NB4 (cell line): ENCODE data around the gene HCAR1.

Source experiments
- MAX ChIP-seq: IDR thresholded peaks from 2 replicates; pipeline ENCODE4 v1.6.1; 2011; ENCODE audit warnings: low read depth, low read length
- MYC ChIP-seq: IDR thresholded peaks from 2 replicates; pipeline ENCODE4 v1.6.1; 2011; ENCODE audit warnings: low read depth, low read length
- POLR2A ChIP-seq: IDR thresholded peaks from 2 replicates; pipeline ENCODE4 v1.6.1; 2011; ENCODE audit warnings: mild to moderate bottlenecking; ENCODE audit not compliant: insufficient read length; ENCODE audit errors: extremely low read depth
- TF ChIP-seq, protein P1 (sequence below): IDR thresholded peaks from one replicate; pipeline ENCODE4 v1.5.1; 2012; ENCODE audit warnings: low read depth, low read length

- TF ChIP-seq, protein P1, sequence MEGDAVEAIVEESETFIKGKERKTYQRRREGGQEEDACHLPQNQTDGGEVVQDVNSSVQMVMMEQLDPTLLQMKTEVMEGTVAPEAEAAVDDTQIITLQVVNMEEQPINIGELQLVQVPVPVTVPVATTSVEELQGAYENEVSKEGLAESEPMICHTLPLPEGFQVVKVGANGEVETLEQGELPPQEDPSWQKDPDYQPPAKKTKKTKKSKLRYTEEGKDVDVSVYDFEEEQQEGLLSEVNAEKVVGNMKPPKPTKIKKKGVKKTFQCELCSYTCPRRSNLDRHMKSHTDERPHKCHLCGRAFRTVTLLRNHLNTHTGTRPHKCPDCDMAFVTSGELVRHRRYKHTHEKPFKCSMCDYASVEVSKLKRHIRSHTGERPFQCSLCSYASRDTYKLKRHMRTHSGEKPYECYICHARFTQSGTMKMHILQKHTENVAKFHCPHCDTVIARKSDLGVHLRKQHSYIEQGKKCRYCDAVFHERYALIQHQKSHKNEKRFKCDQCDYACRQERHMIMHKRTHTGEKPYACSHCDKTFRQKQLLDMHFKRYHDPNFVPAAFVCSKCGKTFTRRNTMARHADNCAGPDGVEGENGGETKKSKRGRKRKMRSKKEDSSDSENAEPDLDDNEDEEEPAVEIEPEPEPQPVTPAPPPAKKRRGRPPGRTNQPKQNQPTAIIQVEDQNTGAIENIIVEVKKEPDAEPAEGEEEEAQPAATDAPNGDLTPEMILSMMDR, result no peak
- TF ChIP-seq MAX (no peak), POLR2A (no peak), MYC (no peak)
Observed at GRCh38 chr12:122691566-122691965, 39.1 kb downstream of the HCAR1 start.
